HepG2 (cell line): ENCODE data around the gene ROMO1. TPM values are rescaled to one million over a fixed set of nuclear protein-coding genes. Genes with fewer than 3 reads are reported as not detected.

Experiments used
- ATAC-seq: fragments of 200-7000 bp; cut with Tn5 transposase; 3 replicates; pipeline ENCODE4 v1.9.1; 2020; ENCODE audit warnings: mild to moderate bottlenecking, moderate library complexity
- BruUV-seq: library from RNA; stranded (reverse); fragments of 400-500 nt; replicated peaks from 2 replicates; lab custom pipeline; 2021; lab: Mats Ljungman, UMichigan
- CTCF ChIA-PET: fragments of 300-600 bp; formaldehyde crosslinking; extraction: SDS; loops from one replicate; lab custom pipeline; 2021; ENCODE audit warnings: low total read pairs, inconsistent platforms, low intra/inter-chr PET ratio; lab: Yijun Ruan, JAX
- POLR2A ChIA-PET: fragments of 350-600 bp; sonication (Branson Sonifier 250); formaldehyde crosslinking; loops from one replicate; lab custom pipeline; 2020; ENCODE audit warnings: antibody characterized with exemption, inconsistent platforms; lab: Yijun Ruan, JAX
- DNase-seq: peaks from one replicate; pipeline ENCODE4 v3.0.0-alpha.2; 2015; ENCODE audit warnings: low spot score
- FAIRE-seq: peaks from 3 replicates; lab custom pipeline; 2011; peaks lifted over from hg19 to GRCh38; lab: Jason Lieb, UNC
- H2AFZ ChIP-seq: one replicate; pipeline ENCODE4 v1.6.1; 2011; ENCODE audit warnings: low read length, inconsistent platforms
- H3K27ac ChIP-seq: fragments of 300-600 bp; 3 replicates; pipeline ENCODE4 v1.8.0; 2011; ENCODE audit warnings: mixed run types, mild to moderate bottlenecking, mixed read lengths, low read length, inconsistent platforms; ENCODE audit not compliant: insufficient read depth; ENCODE audit errors: extremely low read length
- H3K27me3 ChIP-seq, 2 experiments: fragments of 200-600 bp in 1 of 2; 2 replicates in 1 of 2; 3 replicates in 1 of 2; pipeline versions ENCODE4 v1.6.0 to v1.8.0; 2011; ENCODE audit warnings: low read length in 2 of 2, mild to moderate bottlenecking in 2 of 2, moderate library complexity in 2 of 2, inconsistent platforms in 1 of 2; ENCODE audit not compliant: insufficient read depth in 2 of 2, control insufficient read depth in 1 of 2
- H3K36me3 ChIP-seq, 2 experiments: fragments of 200-600 bp in 1 of 2; replicated peaks in 1 of 2; 2 replicates in 1 of 2; 3 replicates in 1 of 2; pipeline versions ENCODE4 v1.5.1 to v1.8.0; 2011; ENCODE audit warnings: low read length in 2 of 2, inconsistent platforms in 1 of 2; ENCODE audit not compliant: insufficient read depth in 2 of 2, control insufficient read depth in 1 of 2
- H3K4me1 ChIP-seq: 2 replicates; pipeline ENCODE4 v1.5.1; 2012; ENCODE audit warnings: low read length, inconsistent platforms; ENCODE audit not compliant: insufficient read depth
- H3K4me2 ChIP-seq: 2 replicates; pipeline ENCODE4 v1.6.0; 2011; ENCODE audit warnings: low read depth, low read length, inconsistent platforms
- H3K4me3 ChIP-seq, 3 experiments: fragments of 200-600 bp in 1 of 3; sonication (generic), shearing (Covaris generic) in 1 of 3; replicated peaks in 1 of 3; 2 replicates each; pipeline ENCODE4 v1.5.1; 2011 to 2016; ENCODE audit warnings: low read length in 3 of 3, inconsistent platforms in 2 of 3, low read depth in 2 of 3, mild to moderate bottlenecking in 2 of 3, control low read depth in 1 of 3, mixed read lengths in 1 of 3; ENCODE audit not compliant: insufficient read depth in 1 of 3
- H3K79me2 ChIP-seq: one replicate; pipeline ENCODE4 v1.6.1; 2011; ENCODE audit warnings: low read length, inconsistent platforms; ENCODE audit not compliant: insufficient read depth
- H3K9ac ChIP-seq: 2 replicates; pipeline ENCODE4 v1.6.0; 2011; ENCODE audit warnings: mild to moderate bottlenecking, low read depth, low read length, inconsistent platforms; ENCODE audit not compliant: insufficient read depth
- H3K9me3 ChIP-seq: 2 replicates; pipeline ENCODE4 v1.5.1; 2012; ENCODE audit warnings: mild to moderate bottlenecking, low read length
- H4K20me1 ChIP-seq: 2 replicates; pipeline ENCODE4 v1.6.0; 2011; ENCODE audit warnings: inconsistent platforms, mild to moderate bottlenecking, low read length, moderate library complexity; ENCODE audit not compliant: insufficient read depth
- BATF2 ChIP-seq: sonication (generic); formaldehyde crosslinking; IDR thresholded peaks from 2 replicates; pipeline ENCODE4 v1.8.0; 2022; ENCODE audit warnings: mild to moderate bottlenecking, missing genetic modification reagents, moderate library complexity
- MIXL1 ChIP-seq: IDR thresholded peaks from 2 replicates; pipeline ENCODE4 v1.6.1; 2016
- POLR2A ChIP-seq, 2 experiments: IDR thresholded peaks; 2 replicates each; pipeline ENCODE4 v1.6.1; 2011; ENCODE audit warnings: low read depth in 2 of 2, low read length in 2 of 2, mild to moderate bottlenecking in 1 of 2, moderate library complexity in 1 of 2; ENCODE audit not compliant: insufficient read depth in 1 of 2
- SRSF9 ChIP-seq: fragments of 200-400 bp; formaldehyde crosslinking; IDR thresholded peaks from 2 replicates; pipeline ENCODE4 v1.6.1; 2018; ENCODE audit warnings: borderline replicate concordance, mild to moderate bottlenecking, low read depth, low read length; ENCODE audit not compliant: insufficient read depth, poor library complexity, severe bottlenecking
- ZNF253 ChIP-seq: sonication (generic); formaldehyde crosslinking; IDR thresholded peaks from 2 replicates; pipeline ENCODE4 v1.8.0; 2022; ENCODE audit warnings: mild to moderate bottlenecking, missing genetic modification reagents, borderline replicate concordance
- ZNF607 ChIP-seq: sonication (generic); formaldehyde crosslinking; IDR thresholded peaks from 2 replicates; pipeline ENCODE4 v1.5.1; 2020; ENCODE audit warnings: missing genetic modification reagents, mild to moderate bottlenecking, borderline replicate concordance
- WGBS: methylation state at CpG from one replicate; pipeline ENCODE4 v1.1.6; 2017; ENCODE audit warnings: low lambda C conversion rate; 5-methylcytosine and 5-hydroxymethylcytosine counted together
- in situ Hi-C: cut with HindIII; loops from 2 replicates; pipeline ENCODE4 v1.10.0; 2017; ENCODE audit warnings: low pct_unique_long_range_greater_than_20kb; ENCODE audit not compliant: extremely low pct_ligation_motif_present
- intact Hi-C: fragments of 100-400 bp; cut with micrococcal nuclease; formaldehyde crosslinking; loops from one replicate; pipeline ENCODE4 v1.10.0; 2022; ENCODE audit not compliant: unreplicated experiment
- polyA plus RNA-seq, 8 experiments: library from polyadenylated mRNA; depleted of rRNA in 3 of 8; stranded (reverse) in 7 of 8; unstranded in 1 of 8; fragments of >200 nt; fragmentation: Illumina TruSeq in 4 of 8; extraction: Trizol in 4 of 8; gene quantifications; 2 replicates each; pipeline versions ENCODE4 v1.2.1 to v1.2.3, GENCODE V29; 2011 to 2016; ENCODE audit warnings: low read depth in 4 of 8, missing spikeins in 1 of 8, mixed read lengths in 1 of 8; ENCODE audit not compliant: insufficient read depth in 1 of 8
- total RNA-seq, 5 experiments: library from RNA; depleted of rRNA; stranded (reverse); fragments of >200 nt; fragmentation: Illumina TruSeq; extraction: Trizol; gene quantifications; 2 replicates each; pipeline ENCODE4 v1.2.3, GENCODE V29; 2016; ENCODE audit warnings: low read depth in 1 of 5
- TF ChIP-seq, protein P1 (sequence below): sonication (generic); formaldehyde crosslinking; IDR thresholded peaks from 2 replicates; pipeline ENCODE4 v1.8.0; 2022; ENCODE audit warnings: missing genetic modification reagents, mild to moderate bottlenecking, inconsistent platforms, borderline replicate concordance
- TF ChIP-seq, protein P2 (sequence below): sonication (generic); formaldehyde crosslinking; IDR thresholded peaks from 2 replicates; pipeline ENCODE4 v1.5.1; 2020; ENCODE audit warnings: mild to moderate bottlenecking, missing genetic modification reagents
- TF ChIP-seq, protein P3 (sequence below): IDR thresholded peaks from 2 replicates; pipeline ENCODE4 v1.6.1; 2016
- TF ChIP-seq, protein P4 (sequence below): sonication (generic); formaldehyde crosslinking; IDR thresholded peaks from 2 replicates; pipeline ENCODE4 v1.4.0; 2020; ENCODE audit warnings: low read depth, missing genetic modification reagents

The ROMO1 gene
- total and polyA plus RNA-seq, 2 of the 13 experiments (the other 11 are each of a cell fraction or from before 2014, with no cell fraction given): 636 to 755 TPM

DNA sequence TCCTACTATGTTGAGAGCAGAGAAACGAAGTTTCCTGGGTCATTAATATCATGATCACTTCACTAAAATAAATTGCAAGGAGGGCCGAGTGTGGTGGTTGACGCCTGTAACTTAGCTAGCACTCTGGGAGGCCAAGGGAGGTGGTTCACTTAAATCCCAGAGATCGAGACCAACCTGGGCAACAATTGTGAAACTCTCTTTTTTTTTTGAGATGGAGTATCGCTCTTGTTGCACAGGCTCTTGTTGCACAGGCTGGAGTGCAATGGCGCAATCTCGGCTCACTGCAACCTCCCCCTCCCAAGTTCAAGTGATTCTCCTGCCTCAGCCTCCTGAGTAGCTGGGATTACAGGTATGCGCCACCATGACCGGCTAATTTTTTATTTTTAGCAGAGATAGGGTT is 13.9 kb downstream of the ROMO1 start (continued):
- TF ChIP-seq, protein P1, sequence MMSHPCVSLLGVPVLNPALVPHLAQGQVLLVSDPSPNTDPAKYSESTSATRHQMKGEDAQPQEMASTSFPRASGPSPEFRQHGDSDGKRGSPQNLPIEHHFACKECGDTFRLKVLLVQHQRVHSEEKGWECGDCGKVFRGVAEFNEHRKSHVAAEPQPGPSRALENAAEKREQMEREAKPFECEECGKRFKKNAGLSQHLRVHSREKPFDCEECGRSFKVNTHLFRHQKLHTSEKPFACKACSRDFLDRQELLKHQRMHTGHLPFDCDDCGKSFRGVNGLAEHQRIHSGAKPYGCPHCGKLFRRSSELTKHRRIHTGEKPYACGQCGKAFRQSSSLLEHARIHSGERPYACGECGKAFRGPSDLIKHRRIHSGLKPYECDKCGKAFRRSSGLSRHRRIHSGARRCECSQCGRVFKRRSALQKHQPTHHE: 0 out of 2 replicates have a peak, but pooled peaks have one; percentile 58
- peak in 1 of 2 experiments; percentile 35; a peak in 2 of 4 replicates for TF ChIP-seq POLR2A (IDR thresholded peaks at IDR 0.05; ENCODE audit: insufficient read depth in 1 of 2, low read depth in 2 of 2, low read length in 2 of 2)

GRCh38 chr20:35714127-35714526 is 14.9 kb downstream of the ROMO1 start:
- FAIRE-seq: no peak
- no peaks in the 10 kb centered on the region for H3K9me3 ChIP-seq
- H4K20me1 ChIP-seq: peaks cover 98% of the 10 kb centered on the region
- ChIA-PET CTCF (no interaction called here), POLR2A (interaction anchor here (0.7 to 23.6 kb wide), 7 partner anchors 11 to 173 kb away, joined by 3 to 319 read pairs (median 6); partner anchors contain the start of genes NFS1, PHF20, RBM39 and ROMO1)
- WGBS: 98% methylated on average over 4 of the region's 4 CpGs
- H3K27ac ChIP-seq: no peak overlapping the region
- peaks cover 90% of the 10 kb centered on the region for H3K79me2 ChIP-seq
- in situ Hi-C loops (no loop called here), intact Hi-C loops (no loop called here)
- H3K4me2 ChIP-seq: no peak overlapping the region
- H3K27me3 ChIP-seq: no peaks in the 10 kb centered on the region
- no peaks in the 10 kb centered on the region; the same call in 1 of the 2 replicates for H3K4me1 ChIP-seq
- no peak overlapping the region for H3K4me3 ChIP-seq
- no TSS peak for BruUV-seq
- no peak for DNase-seq
- no peak overlapping the region for H2AFZ ChIP-seq
- H3K36me3 ChIP-seq: peaks cover 64 to 94% of the 10 kb centered on the region in 2 experiments
- H3K9ac ChIP-seq: no peak overlapping the region
- ATAC-seq: no peak
- TF ChIP-seq ZNF607 (0 out of 2 replicates have a peak, but pooled peaks have one; percentile 38), MIXL1 (no peak), ZNF253 (CRISPR knock-in tag) (no peak), SRSF9 (no peak), BATF2 (no peak), POLR2A (IDR thresholded peaks at IDR 0.05; ENCODE audit: insufficient read depth in 1 of 2, low read depth in 2 of 2, low read length in 2 of 2) (peak in 1 of 2 experiments; percentile 23; a peak in 2 of 4 replicates)
- TF ChIP-seq, protein P2, sequence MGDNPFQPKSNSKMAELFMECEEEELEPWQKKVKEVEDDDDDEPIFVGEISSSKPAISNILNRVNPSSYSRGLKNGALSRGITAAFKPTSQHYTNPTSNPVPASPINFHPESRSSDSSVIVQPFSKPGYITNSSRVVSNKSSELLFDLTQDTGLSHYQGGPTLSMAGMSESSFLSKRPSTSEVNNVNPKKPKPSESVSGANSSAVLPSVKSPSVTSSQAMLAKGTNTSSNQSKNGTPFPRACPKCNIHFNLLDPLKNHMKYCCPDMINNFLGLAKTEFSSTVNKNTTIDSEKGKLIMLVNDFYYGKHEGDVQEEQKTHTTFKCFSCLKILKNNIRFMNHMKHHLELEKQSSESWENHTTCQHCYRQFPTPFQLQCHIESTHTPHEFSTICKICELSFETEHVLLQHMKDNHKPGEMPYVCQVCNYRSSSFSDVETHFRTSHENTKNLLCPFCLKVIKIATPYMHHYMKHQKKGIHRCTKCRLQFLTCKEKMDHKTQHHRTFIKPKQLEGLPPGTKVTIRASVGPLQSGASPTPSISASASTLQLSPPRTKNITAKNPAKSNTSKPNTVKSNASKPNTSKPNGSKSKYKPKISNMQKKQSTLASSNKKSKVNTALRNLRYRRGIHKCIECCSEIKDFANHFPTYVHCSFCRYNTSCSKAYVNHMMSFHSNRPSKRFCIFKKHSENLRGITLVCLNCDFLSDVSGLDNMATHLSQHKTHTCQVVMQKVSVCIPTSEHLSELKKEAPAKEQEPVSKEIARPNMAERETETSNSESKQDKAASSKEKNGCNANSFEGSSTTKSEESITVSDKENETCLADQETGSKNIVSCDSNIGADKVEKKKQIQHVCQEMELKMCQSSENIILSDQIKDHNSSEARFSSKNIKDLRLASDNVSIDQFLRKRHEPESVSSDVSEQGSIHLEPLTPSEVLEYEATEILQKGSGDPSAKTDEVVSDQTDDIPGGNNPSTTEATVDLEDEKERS (CRISPR knock-in tag): no peak
- TF ChIP-seq, protein P3, sequence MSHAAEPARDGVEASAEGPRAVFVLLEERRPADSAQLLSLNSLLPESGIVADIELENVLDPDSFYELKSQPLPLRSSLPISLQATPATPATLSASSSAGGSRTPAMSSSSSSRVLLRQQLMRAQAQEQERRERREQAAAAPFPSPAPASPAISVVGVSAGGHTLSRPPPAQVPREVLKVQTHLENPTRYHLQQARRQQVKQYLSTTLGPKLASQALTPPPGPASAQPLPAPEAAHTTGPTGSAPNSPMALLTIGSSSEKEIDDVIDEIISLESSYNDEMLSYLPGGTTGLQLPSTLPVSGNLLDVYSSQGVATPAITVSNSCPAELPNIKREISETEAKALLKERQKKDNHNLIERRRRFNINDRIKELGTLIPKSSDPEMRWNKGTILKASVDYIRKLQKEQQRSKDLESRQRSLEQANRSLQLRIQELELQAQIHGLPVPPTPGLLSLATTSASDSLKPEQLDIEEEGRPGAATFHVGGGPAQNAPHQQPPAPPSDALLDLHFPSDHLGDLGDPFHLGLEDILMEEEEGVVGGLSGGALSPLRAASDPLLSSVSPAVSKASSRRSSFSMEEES (CRISPR knock-in tag): no peak
- TF ChIP-seq, protein P4, sequence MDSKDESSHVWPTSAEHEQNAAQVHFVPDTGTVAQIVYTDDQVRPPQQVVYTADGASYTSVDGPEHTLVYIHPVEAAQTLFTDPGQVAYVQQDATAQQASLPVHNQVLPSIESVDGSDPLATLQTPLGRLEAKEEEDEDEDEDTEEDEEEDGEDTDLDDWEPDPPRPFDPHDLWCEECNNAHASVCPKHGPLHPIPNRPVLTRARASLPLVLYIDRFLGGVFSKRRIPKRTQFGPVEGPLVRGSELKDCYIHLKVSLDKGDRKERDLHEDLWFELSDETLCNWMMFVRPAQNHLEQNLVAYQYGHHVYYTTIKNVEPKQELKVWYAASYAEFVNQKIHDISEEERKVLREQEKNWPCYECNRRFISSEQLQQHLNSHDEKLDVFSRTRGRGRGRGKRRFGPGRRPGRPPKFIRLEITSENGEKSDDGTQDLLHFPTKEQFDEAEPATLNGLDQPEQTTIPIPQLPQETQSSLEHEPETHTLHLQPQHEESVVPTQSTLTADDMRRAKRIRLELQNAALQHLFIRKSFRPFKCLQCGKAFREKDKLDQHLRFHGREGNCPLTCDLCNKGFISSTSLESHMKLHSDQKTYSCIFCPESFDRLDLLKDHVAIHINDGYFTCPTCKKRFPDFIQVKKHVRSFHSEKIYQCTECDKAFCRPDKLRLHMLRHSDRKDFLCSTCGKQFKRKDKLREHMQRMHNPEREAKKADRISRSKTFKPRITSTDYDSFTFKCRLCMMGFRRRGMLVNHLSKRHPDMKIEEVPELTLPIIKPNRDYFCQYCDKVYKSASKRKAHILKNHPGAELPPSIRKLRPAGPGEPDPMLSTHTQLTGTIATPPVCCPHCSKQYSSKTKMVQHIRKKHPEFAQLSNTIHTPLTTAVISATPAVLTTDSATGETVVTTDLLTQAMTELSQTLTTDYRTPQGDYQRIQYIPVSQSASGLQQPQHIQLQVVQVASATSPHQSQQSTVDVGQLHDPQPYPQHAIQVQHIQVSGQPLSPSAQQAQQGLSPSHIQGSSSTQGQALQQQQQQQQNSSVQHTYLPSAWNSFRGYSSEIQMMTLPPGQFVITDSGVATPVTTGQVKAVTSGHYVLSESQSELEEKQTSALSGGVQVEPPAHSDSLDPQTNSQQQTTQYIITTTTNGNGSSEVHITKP (CRISPR knock-in tag): no peak
